Activated T-helper 17 cell treated with anti-CD3 and anti-CD28 coated beads, Interleukin-2, amount 50 U/mL, for 72 hours (primary cell): ENCODE results near the gene TEX19. TPM values are rescaled to one million over a fixed set of nuclear protein-coding genes. Genes with fewer than 3 reads are reported as not detected.
"Not testable (repeated sequence)": the region's sequence is repeated elsewhere in the genome, so short reads cannot be mapped to it uniquely, and the experiment has no call there.

Source experiments
- ATAC-seq: fragments of 150-1000 bp; cut with Tn5 transposase; replicated peaks from 2 replicates; pipeline ENCODE4 v1.10.0; 2021; ENCODE audit warnings: mild to moderate bottlenecking, moderate library complexity
- H3K27ac Mint-ChIP-seq: one replicate; pipeline ENCODE4 v1.8.0; 2022; ENCODE audit warnings: mixed read lengths
- H3K27me3 Mint-ChIP-seq: one replicate; pipeline ENCODE4 v1.8.0; 2022; ENCODE audit warnings: mixed read lengths
- H3K36me3 Mint-ChIP-seq: one replicate; pipeline ENCODE4 v1.8.0; 2022; ENCODE audit warnings: low read depth, mild to moderate bottlenecking, mixed read lengths
- H3K4me1 Mint-ChIP-seq: one replicate; pipeline ENCODE4 v1.8.0; 2022; ENCODE audit warnings: mixed read lengths
- H3K4me3 Mint-ChIP-seq: one replicate; pipeline ENCODE4 v1.8.0; 2022; ENCODE audit warnings: mild to moderate bottlenecking, mixed read lengths
- H3K9me3 Mint-ChIP-seq: one replicate; pipeline ENCODE4 v1.8.0; 2022; ENCODE audit warnings: mixed read lengths
- total RNA-seq, 2 donors: library from RNA; stranded (reverse); gene quantifications; one replicate each; pipeline ENCODE4 v1.2.3, GENCODE V29; 2022

TEX19 gene
- total RNA-seq, 2 donors from 2014 or later = 0.28 TPM; not detected in 1

DNA sequence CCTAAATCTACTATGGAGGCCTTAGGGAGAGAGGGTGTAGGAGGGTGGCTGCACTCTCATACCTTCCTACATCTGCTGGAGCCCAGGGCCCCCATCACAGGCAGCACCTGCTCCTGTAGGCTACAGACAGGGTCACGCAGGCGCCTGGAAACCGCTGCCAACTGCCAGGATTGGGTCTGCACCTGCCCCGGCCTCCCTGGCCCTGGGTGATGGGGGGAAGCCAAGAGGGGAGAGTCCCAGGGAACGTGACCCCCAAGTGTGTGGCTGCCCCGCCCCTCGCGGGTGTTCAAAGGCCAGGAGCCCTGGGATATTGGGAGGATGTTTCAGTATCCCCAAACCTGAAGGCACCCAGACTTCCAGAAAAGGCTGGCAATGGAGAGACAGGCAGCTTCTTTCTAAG lies 5.6 kb upstream of the TEX19 start:
- H3K27me3 Mint-ChIP-seq = peaks cover 11% of the 10 kb centered on the region
- no peak for ATAC-seq
- H3K9me3 Mint-ChIP-seq = no peaks in the 10 kb centered on the region
- no peaks in the 10 kb centered on the region for H3K36me3 Mint-ChIP-seq
- H3K4me1 Mint-ChIP-seq = no peaks in the 10 kb centered on the region
- H3K27ac Mint-ChIP-seq = no peak overlapping the region
- no peak overlapping the region for H3K4me3 Mint-ChIP-seq

- Mint-ChIP-seq H3K4me3 (no peak overlapping the region), H3K27me3 (peaks cover 7% of the 10 kb centered on the region), H3K36me3 (no peaks in the 10 kb centered on the region), H3K9me3 (no peaks in the 10 kb centered on the region), H3K4me1 (no peaks in the 10 kb centered on the region), H3K27ac (no peak overlapping the region)
- no peak for ATAC-seq
Observed at GRCh38 chr17:82354804-82355308, 4.2 kb upstream of the TEX19 start.

DNA sequence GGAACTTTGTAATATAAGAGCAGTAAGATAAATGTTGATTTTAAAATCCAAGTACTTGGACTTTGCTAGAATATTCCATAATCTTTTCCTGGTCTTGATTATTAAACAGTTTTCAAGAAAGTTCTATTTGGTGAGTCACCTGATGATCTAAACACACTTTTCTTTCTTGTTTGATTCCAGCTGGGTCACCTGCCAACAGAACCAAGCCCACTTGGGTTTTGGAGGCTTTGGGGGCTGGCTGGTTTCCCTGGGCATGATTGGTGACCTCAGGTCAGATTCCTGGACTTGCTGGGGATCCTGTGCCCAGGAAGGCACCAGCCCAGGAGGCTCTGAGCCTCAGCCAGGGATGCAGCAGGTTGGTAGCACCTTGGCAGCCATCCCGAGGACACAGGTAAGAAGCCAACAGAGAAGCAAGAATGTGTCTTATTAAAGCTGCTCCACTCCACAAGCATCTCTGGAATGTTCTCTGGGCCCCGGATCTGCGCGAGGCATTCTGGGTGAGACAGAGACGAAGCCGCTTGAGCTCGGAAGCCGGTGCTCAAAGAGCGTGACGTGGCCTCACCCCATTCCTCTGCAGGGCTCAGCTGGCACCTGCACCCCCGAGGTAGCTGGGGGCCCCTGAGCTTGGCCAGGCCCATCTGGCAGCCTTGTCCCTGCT lies 3.1 kb upstream of the TEX19 start:
- Mint-ChIP-seq H3K9me3 (no peaks in the 10 kb centered on the region), H3K36me3 (no peaks in the 10 kb centered on the region), H3K4me1 (no peaks in the 10 kb centered on the region), H3K27ac (no peak overlapping the region), H3K4me3 (no peak overlapping the region), H3K27me3 (peaks cover 7% of the 10 kb centered on the region)
- ATAC-seq = no peak

DNA sequence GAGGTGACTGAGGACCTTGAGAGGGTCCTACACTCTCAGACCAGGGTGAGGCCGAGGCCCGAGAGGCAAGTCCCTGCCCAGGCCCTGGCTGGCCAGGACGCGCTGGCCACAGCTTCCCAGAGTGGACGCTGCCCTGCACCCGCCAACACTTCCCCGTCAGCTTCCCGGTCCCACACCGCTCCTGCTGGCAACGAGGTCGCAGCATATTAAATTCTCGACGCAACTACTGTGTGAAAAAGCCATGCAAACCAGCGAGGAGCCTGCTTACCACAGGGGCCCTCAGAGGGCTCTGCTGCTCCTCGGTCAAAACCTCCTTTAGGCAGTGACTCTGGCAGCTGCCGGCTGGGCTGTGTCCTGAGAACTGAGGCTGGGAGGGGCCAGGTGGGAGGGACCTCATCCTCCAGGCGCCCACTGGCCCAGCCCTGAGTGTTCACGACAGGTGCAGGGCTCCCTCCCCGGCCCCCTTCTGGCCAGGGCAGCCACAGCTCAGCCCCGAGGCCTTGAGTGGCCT lies 2.1 kb upstream of the TEX19 start:
- Mint-ChIP-seq H3K36me3 (no peaks in the 10 kb centered on the region), H3K4me3 (no peak overlapping the region), H3K4me1 (no peaks in the 10 kb centered on the region), H3K27me3 (peaks cover 7% of the 10 kb centered on the region), H3K9me3 (no peaks in the 10 kb centered on the region), H3K27ac (no peak overlapping the region)
- ATAC-seq = no peak

- H3K4me1 Mint-ChIP-seq = no peaks in the 10 kb centered on the region
- no peak overlapping the region for H3K27ac Mint-ChIP-seq
- no peak for ATAC-seq
- peaks cover 7% of the 10 kb centered on the region for H3K27me3 Mint-ChIP-seq
- H3K36me3 Mint-ChIP-seq = no peaks in the 10 kb centered on the region
- H3K9me3 Mint-ChIP-seq = no peaks in the 10 kb centered on the region
- H3K4me3 Mint-ChIP-seq = no peak overlapping the region
Observed at GRCh38 chr17:82357394-82357793, 1.7 kb upstream of the TEX19 start.

GRCh38 chr17:82359451-82360074 lies 516 bp downstream of the TEX19 start:
- not testable (repeated sequence) for H3K4me1 Mint-ChIP-seq, H3K4me3 Mint-ChIP-seq, ATAC-seq, H3K27ac Mint-ChIP-seq, H3K36me3 Mint-ChIP-seq, H3K9me3 Mint-ChIP-seq, H3K27me3 Mint-ChIP-seq

DNA sequence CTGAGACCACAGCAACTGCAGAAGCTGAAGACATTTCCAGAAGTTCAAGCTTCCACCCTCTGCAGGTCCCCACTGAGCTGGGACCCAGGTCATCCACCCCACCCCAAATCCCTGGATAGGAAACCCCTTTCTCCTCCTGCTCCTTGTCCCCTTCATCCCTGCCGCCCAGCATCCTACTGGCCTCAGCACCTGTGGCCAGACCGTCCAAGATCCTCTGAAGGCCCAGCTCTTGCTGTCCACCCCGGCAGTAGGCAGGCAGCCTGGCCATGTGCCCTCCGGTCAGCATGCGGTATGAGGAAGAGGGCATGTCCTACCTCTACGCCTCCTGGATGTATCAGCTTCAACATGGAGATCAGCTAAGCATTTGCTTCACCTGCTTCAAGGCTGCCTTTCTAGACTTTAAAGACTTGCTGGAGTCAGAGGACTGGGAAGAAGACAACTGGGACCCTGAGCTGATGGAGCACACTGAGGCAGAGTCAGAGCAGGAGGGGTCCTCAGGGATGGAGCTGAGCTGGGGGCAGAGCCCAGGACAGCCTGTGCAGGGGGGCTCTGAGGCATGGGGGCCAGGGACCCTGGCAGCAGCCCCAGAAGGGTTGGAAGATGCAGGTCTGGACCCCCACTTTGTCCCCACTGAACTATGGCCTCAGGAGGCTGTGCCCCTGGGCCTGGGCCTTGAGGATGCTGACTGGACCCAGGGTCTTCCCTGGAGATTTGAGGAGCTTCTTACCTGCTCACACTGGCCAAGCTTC lies 3.0 kb downstream of the TEX19 start:
- ATAC-seq = no peak
- Mint-ChIP-seq H3K36me3 (no peaks in the 10 kb centered on the region), H3K4me3 (no peak overlapping the region), H3K9me3 (no peaks in the 10 kb centered on the region), H3K27ac (peak overlapping the region; percentile 13), H3K4me1 (no peaks in the 10 kb centered on the region), H3K27me3 (peaks cover 7% of the 10 kb centered on the region)

DNA sequence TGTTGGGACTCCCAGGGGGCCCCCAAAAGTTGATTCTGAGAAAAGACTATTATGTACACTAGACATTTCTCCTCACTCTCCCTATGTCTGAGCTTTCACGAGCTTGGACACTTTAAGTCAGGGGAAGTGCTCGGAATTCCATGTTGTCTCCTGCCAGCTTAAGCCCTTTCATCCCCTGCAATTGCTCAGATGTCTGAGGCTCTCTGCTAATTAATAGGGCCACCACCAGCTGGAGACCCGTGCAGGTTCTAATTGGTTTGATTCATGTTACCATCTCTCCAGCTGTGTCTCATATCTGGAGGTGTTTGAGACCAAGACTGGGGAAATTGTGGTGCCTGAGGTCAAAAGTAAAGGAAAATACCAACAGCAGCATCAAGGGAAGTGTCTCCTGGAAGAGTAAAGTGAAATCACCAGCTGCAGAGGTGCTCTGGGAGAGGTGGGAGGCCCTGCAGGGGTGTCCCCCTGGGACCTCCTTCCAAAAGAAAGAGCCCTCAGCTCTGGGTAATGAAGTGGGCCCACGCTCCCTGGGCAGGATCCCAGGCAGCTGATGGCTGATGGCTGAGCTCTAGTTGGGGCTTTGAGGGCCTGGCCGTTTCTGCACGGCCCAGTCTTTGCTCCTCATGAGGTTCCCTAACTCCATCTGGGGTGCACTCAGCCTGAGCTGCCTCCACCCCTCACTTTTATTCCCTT lies 6.7 kb downstream of the TEX19 start:
- no peaks in the 10 kb centered on the region for H3K9me3 Mint-ChIP-seq
- no peaks in the 10 kb centered on the region for H3K36me3 Mint-ChIP-seq
- peaks cover 14% of the 10 kb centered on the region for H3K27me3 Mint-ChIP-seq
- ATAC-seq = no peak
- no peak overlapping the region for H3K4me3 Mint-ChIP-seq
- H3K27ac Mint-ChIP-seq = no peak overlapping the region
- no peaks in the 10 kb centered on the region for H3K4me1 Mint-ChIP-seq

- peaks cover 17% of the 10 kb centered on the region for H3K27me3 Mint-ChIP-seq
- ATAC-seq = no peak
- H3K36me3 Mint-ChIP-seq = no peaks in the 10 kb centered on the region
- H3K9me3 Mint-ChIP-seq = no peaks in the 10 kb centered on the region
- H3K4me1 Mint-ChIP-seq = no peaks in the 10 kb centered on the region
- no peak overlapping the region for H3K27ac Mint-ChIP-seq
- no peak overlapping the region for H3K4me3 Mint-ChIP-seq
Observed at GRCh38 chr17:82366749-82367148, 7.7 kb downstream of the TEX19 start.

DNA sequence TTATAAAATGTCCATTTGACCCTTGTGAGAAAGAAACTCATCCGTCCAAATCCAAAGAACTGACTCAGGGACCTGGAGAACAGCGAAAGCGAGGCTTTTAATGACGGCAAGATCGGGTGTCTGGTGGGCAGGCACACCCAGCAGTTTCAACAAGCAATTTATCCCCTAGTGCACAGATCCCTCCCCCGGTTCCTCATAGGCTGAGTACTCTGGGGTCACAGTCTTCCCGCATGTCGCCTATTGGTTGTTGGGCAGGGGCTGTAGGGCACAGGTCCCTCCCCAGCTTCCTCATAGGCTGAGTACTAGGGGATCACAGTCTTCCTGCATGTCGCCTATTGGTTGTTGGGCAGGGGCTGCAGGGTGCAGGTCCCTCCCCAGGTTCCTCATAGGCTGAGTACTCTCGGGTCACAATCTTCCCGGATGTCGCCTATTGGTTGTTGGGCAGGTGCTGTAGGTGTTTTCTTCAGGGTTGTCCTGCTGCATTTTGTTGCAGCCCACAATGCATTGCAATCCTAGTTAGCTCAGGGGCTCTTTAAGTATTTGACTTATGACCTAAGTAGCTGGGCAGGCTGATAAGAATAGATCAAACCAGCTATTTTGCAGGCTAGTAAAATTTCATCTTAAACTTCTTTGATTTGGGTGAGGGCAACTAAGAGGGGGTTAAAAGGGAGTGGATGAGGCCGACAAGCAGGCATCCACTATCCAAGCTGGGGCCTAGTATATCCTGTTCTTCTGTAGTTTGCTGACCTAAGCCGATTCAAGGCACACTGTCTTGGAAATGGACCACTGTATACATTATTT lies 8.9 kb downstream of the TEX19 start:
- Mint-ChIP-seq H3K27ac (no peak overlapping the region), H3K9me3 (no peaks in the 10 kb centered on the region), H3K36me3 (no peaks in the 10 kb centered on the region), H3K4me1 (no peaks in the 10 kb centered on the region), H3K27me3 (peaks cover 23% of the 10 kb centered on the region), H3K4me3 (no peak overlapping the region)
- no peak for ATAC-seq

- ATAC-seq = no peak
- H3K9me3 Mint-ChIP-seq = no peaks in the 10 kb centered on the region
- no peaks in the 10 kb centered on the region for H3K36me3 Mint-ChIP-seq
- H3K27me3 Mint-ChIP-seq = peaks cover 30% of the 10 kb centered on the region
- no peak overlapping the region for H3K4me3 Mint-ChIP-seq
- H3K4me1 Mint-ChIP-seq = no peaks in the 10 kb centered on the region
- no peak overlapping the region for H3K27ac Mint-ChIP-seq
Observed at GRCh38 chr17:82369211-82369610, 10.2 kb downstream of the TEX19 start.

GRCh38 chr17:82370471-82371332 lies 11.7 kb downstream of the TEX19 start:
- Mint-ChIP-seq H3K9me3 (no peaks in the 10 kb centered on the region), H3K36me3 (no peaks in the 10 kb centered on the region), H3K27me3 (peaks cover 31% of the 10 kb centered on the region), H3K4me1 (no peaks in the 10 kb centered on the region), H3K27ac (no peak overlapping the region), H3K4me3 (peak overlapping the region; percentile 75)
- ATAC-seq = peak; percentile 85
